Pancreas (tissue), 10 donors: ENCODE data around the gene PLEKHA5. TPM values are rescaled to one million over a fixed set of nuclear protein-coding genes. Genes with fewer than 3 reads are reported as not detected.

ENCODE experiments used
- ATAC-seq, 4 donors: fragments of 200-7000 bp; cut with Tn5 transposase; one replicate each; pipeline versions ENCODE4 v1.8.0 to v1.9.1; 2020; ENCODE audit warnings: mild to moderate bottlenecking in 4 of 4, moderate library complexity in 4 of 4
- DNase-seq, 6 donors: peaks; one replicate each; pipeline ENCODE4 v3.0.0-alpha.2; 2020
- FAIRE-seq: peaks from 2 replicates; lab custom pipeline; 2012; peaks lifted over from hg19 to GRCh38; lab: Jason Lieb, UNC
- H3K27ac ChIP-seq, 4 donors: fragments of 200-600 bp; sonication (generic); 1 replicate in 3 of 4; 2 replicates in 1 of 4; pipeline versions ENCODE4 v1.5.0 to v1.8.0; 2020
- H3K27me3 ChIP-seq, 4 donors: fragments of 200-600 bp; one replicate each; pipeline ENCODE4 v1.8.0; 2021
- H3K36me3 ChIP-seq, 3 donors: fragments of 200-600 bp; sonication (generic) in 1 of 3; one replicate each; pipeline versions ENCODE4 v1.5.0 to v1.8.0; 2020 to 2021
- H3K4me1 ChIP-seq, 3 donors: fragments of 200-600 bp; one replicate each; pipeline ENCODE4 v1.8.0; 2021
- H3K4me3 ChIP-seq, 4 donors: fragments of 200-600 bp; sonication (generic) in 2 of 4; one replicate each; pipeline versions ENCODE4 v1.5.0 to v1.8.0; 2020 to 2021
- H3K9me3 ChIP-seq, 4 donors: fragments of 200-600 bp; one replicate each; pipeline ENCODE4 v1.8.0; 2021
- WGBS, 2 donors: extraction: QIAGEN DNeasy Blood & Tissue Kit; methylation state at CpG; one replicate each; pipeline ENCODE4 v1.1.7; 2013; 5-methylcytosine and 5-hydroxymethylcytosine counted together
- intact Hi-C, 3 donors: fragments of 100-400 bp; cut with DNase I; formaldehyde crosslinking; loops; one replicate each; pipeline versions ENCODE4 v1.11.1 to v1.14.2; 2022
- polyA plus RNA-seq, 2 donors: library from polyadenylated mRNA; stranded (reverse); fragments of 200-250 nt; gene quantifications; one replicate each; pipeline ENCODE4 v1.2.3, GENCODE V29; 2013
- total RNA-seq, 6 donors: library from RNA; stranded (reverse); fragmentation: NEBNext Ultra II Directional in 4 of 6; extraction: Animal tissue kit (Norgen Biotek cat#: 25700) in 4 of 6; gene quantifications; one replicate each; pipeline versions ENCODE4 v1.2.1 to v1.2.4, GENCODE V29; 2021 to 2023
- TF ChIP-seq, protein P1 (sequence below), 4 donors: fragments of 200-600 bp; sonication (generic) in 3 of 4; IDR thresholded peaks; one replicate each; pipeline versions ENCODE4 v1.5.0 to v1.8.0; 2021; ENCODE audit warnings: antibody characterized with exemption in 4 of 4
- donor health status: healthy with polysubstance abuse.
- donor health status: DM: no; HTN: no; CAD: no; lungs with moderate emphysema.
- donor health status: DM: no; HTN: no; CAD: no.
- donor health status: control.
- donor health status: control.
- donor health status: Bipolar disorder and iron deficiency.
- donor health status: DM: yes; HTN: yes; CAD: no.
- donor health status: DM: no; HTN: no; CAD: no.
- donor health status: DM: no; HTN: no; CAD: no.
- donor health status: DM: yes; HTN: yes; CAD: no.

PLEKHA5 gene
- total and polyA plus RNA-seq, 8 donors, result 10.3 to 26.4 (median 17.5) TPM

DNA sequence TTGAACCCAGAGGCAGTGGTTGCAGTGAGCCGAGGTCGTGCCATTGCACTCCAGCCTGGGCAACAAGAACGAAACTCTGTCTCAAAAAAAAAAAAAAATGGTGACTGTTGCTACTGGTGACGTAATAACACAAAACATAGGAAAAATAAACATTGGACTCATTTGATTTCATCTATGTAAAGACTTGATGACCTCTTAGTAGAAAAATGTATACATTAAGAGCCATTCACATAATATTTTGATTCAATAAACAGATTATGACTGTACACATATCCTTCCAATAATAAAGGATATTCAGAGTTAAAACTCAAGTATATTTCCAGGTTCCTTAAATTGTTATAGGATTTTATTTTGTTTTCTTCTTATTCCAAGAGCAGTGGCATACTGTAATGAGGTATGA is 244.1 kb downstream of the PLEKHA5 start:
- intact Hi-C loops, result no loop called here
- H3K36me3 ChIP-seq, result peaks cover 0 to 17% (median 9%) of the 10 kb centered on the region in 3 donors
- ATAC-seq (no peak), DNase-seq (no peak), FAIRE-seq (peak; percentile 61)
- no peaks in the 10 kb centered on the region for H3K27me3 ChIP-seq
- no peaks in the 10 kb centered on the region for H3K9me3 ChIP-seq
- H3K4me1 ChIP-seq, result no peaks in the 10 kb centered on the region
- H3K27ac ChIP-seq, result no peak overlapping the region
- no peak overlapping the region for H3K4me3 ChIP-seq
- TF ChIP-seq, protein P1, sequence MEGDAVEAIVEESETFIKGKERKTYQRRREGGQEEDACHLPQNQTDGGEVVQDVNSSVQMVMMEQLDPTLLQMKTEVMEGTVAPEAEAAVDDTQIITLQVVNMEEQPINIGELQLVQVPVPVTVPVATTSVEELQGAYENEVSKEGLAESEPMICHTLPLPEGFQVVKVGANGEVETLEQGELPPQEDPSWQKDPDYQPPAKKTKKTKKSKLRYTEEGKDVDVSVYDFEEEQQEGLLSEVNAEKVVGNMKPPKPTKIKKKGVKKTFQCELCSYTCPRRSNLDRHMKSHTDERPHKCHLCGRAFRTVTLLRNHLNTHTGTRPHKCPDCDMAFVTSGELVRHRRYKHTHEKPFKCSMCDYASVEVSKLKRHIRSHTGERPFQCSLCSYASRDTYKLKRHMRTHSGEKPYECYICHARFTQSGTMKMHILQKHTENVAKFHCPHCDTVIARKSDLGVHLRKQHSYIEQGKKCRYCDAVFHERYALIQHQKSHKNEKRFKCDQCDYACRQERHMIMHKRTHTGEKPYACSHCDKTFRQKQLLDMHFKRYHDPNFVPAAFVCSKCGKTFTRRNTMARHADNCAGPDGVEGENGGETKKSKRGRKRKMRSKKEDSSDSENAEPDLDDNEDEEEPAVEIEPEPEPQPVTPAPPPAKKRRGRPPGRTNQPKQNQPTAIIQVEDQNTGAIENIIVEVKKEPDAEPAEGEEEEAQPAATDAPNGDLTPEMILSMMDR (IDR thresholded peaks at IDR 0.05), result no peak
- 95 to 97% methylated on average over 4 of the region's 4 CpGs for WGBS, 2 donors

DNA sequence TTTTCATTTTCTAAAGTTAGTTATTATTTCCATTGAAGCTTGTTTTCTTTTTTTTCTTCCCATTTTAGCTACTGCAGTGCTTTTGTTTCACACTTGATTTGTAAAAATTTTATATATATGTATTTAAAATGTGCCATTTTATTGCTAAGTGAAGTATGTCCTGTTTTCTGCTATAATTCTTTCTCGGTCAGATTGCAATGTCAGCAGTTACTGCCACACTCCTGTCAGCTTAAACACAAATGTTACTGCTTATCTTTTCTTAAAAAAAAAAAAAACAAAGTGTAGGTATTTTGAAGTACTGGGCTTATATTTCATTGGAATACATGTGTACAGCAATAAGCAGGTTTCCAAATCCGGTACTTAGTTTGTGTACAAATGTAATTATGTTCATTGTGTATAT is 246.4 kb downstream of the PLEKHA5 start:
- DNase-seq (no peak), FAIRE-seq (no peak), ATAC-seq (no peak)
- TF ChIP-seq, protein P1 (IDR thresholded peaks at IDR 0.05), result no peak
- H3K27me3 ChIP-seq, result no peaks in the 10 kb centered on the region
- intact Hi-C loops, result no loop called here
- no peak overlapping the region for H3K4me3 ChIP-seq
- no peak overlapping the region for H3K27ac ChIP-seq
- H3K36me3 ChIP-seq, result peaks cover 0 to 7% (median 7%) of the 10 kb centered on the region in 3 donors
- H3K4me1 ChIP-seq, result no peaks in the 10 kb centered on the region
- WGBS, 2 donors, result 75 to 78% methylated on average over 2 of the region's 2 CpGs
- no peaks in the 10 kb centered on the region for H3K9me3 ChIP-seq

DNA sequence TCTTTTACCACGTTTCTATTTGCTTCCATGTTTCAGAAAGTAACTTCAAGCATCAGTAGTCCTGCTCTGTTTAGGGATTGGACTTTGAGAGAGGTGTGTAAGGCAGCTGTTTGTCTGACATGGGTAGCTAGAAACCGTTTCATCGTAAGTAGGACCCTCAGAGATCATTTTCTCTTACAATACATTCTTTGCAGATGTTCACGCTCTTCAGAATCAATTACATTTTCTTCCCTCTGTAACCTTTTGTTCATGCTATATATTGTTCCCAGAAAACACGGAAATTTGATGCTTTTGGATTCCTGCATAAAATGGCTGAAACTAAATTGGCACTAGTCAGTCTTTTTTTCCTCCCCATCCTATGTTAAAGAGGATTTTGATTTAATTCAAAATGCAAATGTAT is 247.2 kb downstream of the PLEKHA5 start:
- intact Hi-C loops, result no loop called here
- Histone ChIP-seq H3K4me1 (no peaks in the 10 kb centered on the region), H3K4me3 (no peak overlapping the region), H3K36me3 (no peaks in the 10 kb centered on the region), H3K27me3 (no peaks in the 10 kb centered on the region), H3K9me3 (no peaks in the 10 kb centered on the region), H3K27ac (no peak overlapping the region)
- ATAC-seq (no peak), DNase-seq (no peak), FAIRE-seq (no peak)
- WGBS, 2 donors, result 91 to 92% methylated on average over 5 of the region's 5 CpGs
- TF ChIP-seq, protein P1 (IDR thresholded peaks at IDR 0.05), result no peak

DNA sequence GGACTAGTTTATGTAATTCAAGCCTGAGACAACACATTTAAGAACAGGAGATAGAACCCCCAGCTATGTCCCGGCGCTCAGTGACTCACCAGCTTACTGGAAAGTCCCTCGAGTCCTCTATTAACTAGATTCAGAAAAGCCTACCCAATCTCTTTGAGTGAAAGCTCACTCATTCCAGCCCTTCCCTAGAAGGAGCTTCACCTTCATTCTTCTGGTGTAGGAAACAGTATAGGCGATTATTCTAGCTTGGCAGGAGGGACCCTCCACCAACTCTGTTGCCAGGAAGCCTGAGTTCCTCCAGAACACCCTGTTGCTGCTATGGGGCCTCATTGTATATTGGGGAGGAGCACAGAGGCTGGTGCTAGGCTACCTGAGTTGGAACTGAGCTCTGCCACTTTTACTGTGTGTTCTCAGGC is 252.6 kb downstream of the PLEKHA5 start:
- TF ChIP-seq, protein P1 (IDR thresholded peaks at IDR 0.05), result no peak
- Histone ChIP-seq H3K36me3 (no peaks in the 10 kb centered on the region), H3K27me3 (no peaks in the 10 kb centered on the region), H3K27ac (peak overlapping the region in 1 of 4 donors; percentile 36), H3K4me3 (no peak overlapping the region), H3K9me3 (no peaks in the 10 kb centered on the region), H3K4me1 (no peaks in the 10 kb centered on the region)
- 74 to 79% methylated on average over 4 of the region's 4 CpGs for WGBS, 2 donors
- intact Hi-C loops, result no loop called here
- DNase-seq (peak in 2 of 6 donors; percentile 23 to 24), FAIRE-seq (no peak), ATAC-seq (peak in 3 of 4 donors; percentile 52 to 91 (median 77))

DNA sequence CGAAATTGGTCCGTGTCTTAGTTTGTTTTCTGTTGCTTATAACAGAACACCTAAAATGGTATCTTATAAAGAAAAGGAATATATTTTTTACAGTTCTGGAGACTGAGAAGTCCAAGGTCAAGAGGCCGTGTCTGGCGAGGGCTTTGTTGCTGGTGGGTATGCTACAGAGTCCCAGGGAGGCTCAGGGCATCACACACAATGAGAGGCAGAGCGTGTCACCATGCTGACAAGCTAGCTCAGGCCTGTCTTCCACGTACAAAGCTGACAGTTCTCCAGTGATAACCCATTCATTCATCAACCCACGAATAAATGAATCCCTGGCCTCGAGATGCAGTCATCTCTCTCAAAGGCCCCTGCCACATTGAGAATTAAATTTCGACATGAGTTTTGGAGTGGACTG is 253.0 kb downstream of the PLEKHA5 start:
- intact Hi-C loops, result no loop called here

More for the DNA sequence above, 253.0 kb downstream of the PLEKHA5 start:
- 90% methylated on average over 9 of the region's 9 CpGs for WGBS, 2 donors
- H3K4me3 ChIP-seq, result no peak overlapping the region
- H3K36me3 ChIP-seq, result no peaks in the 10 kb centered on the region
- TF ChIP-seq, protein P1 (IDR thresholded peaks at IDR 0.05), result no peak
- peak overlapping the region in 1 of 4 donors; percentile 36 for H3K27ac ChIP-seq
- ATAC-seq, result no peak
- H3K4me1 ChIP-seq, result no peaks in the 10 kb centered on the region
- FAIRE-seq, result no peak
- peak in 1 of 6 donors; percentile 17 for DNase-seq
- no peaks in the 10 kb centered on the region for H3K9me3 ChIP-seq
- no peaks in the 10 kb centered on the region for H3K27me3 ChIP-seq
